GM12873 (cell line): ENCODE measurements around the gene FGD2.

Experiments used
- CTCF ChIP-seq: IDR thresholded peaks from 2 replicates; pipeline ENCODE4 v1.5.1; 2012; ENCODE audit warnings: low read depth, mild to moderate bottlenecking, moderate library complexity, low read length, control low read depth; ENCODE audit not compliant: insufficient read depth; ENCODE audit errors: missing control alignments

The FGD2 gene

GRCh38 chr6:36986704-36987047, 18.8 kb upstream of the FGD2 start:
- TF ChIP-seq CTCF = no peak

- no peak for TF ChIP-seq CTCF
Measured at GRCh38 chr6:36989264-36989663, 16.2 kb upstream of the FGD2 start.

GRCh38 chr6:36997811-36998722, 7.4 kb upstream of the FGD2 start:
- TF ChIP-seq CTCF = no peak

- no peak for TF ChIP-seq CTCF
Measured at GRCh38 chr6:36998723-36999038, 6.8 kb upstream of the FGD2 start.

GRCh38 chr6:36999061-36999750, 6.2 kb upstream of the FGD2 start:
- TF ChIP-seq CTCF = no peak

- no peak for TF ChIP-seq CTCF
Measured at GRCh38 chr6:36999751-37000125, 5.7 kb upstream of the FGD2 start.

- peak; percentile 9 for TF ChIP-seq CTCF
Measured at GRCh38 chr6:37004044-37004980, 1.1 kb upstream of the FGD2 start.
